ENCODE results near the gene LDB2. TPM values are rescaled to one million over a fixed set of nuclear protein-coding genes. Genes with fewer than 3 reads are reported as not detected.
"Not testable (repeated sequence)": the region's sequence is repeated elsewhere in the genome, so short reads cannot be mapped to it uniquely, and the experiment has no call there.

LDB2 gene
- total RNA-seq, result under 1 TPM in 1 of 2 experiments, not detected in 1; 0.14 TPM

DNA sequence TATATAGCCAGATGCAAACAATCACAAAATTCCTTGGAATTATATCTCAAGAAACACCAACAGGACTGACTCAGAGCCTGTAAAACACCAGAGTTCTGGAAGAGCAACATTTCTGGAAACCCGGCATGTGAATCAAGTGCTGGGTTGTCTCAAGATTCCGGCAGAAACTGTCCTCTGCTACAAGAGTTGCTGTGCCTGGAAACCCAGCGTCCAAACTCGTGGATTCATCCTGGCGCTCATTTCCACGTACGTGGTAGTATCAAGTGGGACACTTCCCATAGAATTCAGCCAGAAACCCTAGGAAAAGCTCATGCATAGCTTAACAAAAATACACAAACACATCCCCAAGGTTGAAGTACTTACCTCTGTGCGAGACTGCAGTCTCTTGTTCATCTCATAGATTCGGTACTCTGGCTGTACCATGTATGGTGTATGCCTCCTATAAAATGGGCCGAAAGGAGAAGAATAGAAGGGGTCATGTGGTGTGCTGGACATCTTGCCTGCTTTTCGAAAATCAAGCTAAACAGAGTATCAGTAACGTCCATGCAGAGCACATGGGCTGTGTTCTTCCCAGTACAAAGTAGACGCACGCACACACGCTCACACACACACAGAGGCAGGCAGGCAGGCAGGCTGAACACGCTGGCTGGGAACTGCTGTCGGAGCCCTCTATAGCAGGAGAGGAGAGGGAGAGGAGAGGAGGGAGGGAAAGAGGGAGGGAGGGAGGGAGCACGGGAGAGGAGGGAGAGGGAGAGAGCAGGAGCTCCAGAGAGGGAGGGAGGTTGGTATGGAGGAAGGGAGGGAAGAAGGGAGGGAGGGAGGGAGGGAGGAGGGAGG lies at the start of gene LDB2:
Gene LDB2, minus strand, starts transcription at position 655 of the 837 bp plus-strand sequence.
- H3K9me3 Mint-ChIP-seq (ENCODE audit: low read depth), result no peaks in the 10 kb centered on the region
- ChIA-PET POLR2A (no interaction called here), CTCF (no interaction called here)
- H3K4me1 Mint-ChIP-seq, result peaks cover 9% of the 10 kb centered on the region
- intact Hi-C loops (cut with DNase I, micrococcal nuclease), result no loop called here
- peak within 1 kb of the TSS; percentile 22 for H3K4me3 Mint-ChIP-seq
- H3K36me3 Mint-ChIP-seq (ENCODE audit: low read depth), result no peaks in the 10 kb centered on the region
- peaks cover 9% of the 10 kb centered on the region for H3K27me3 Mint-ChIP-seq
- DNase-seq, result no peak
- no peak within 1 kb of the TSS for H3K27ac Mint-ChIP-seq
- no peak for ATAC-seq

DNA sequence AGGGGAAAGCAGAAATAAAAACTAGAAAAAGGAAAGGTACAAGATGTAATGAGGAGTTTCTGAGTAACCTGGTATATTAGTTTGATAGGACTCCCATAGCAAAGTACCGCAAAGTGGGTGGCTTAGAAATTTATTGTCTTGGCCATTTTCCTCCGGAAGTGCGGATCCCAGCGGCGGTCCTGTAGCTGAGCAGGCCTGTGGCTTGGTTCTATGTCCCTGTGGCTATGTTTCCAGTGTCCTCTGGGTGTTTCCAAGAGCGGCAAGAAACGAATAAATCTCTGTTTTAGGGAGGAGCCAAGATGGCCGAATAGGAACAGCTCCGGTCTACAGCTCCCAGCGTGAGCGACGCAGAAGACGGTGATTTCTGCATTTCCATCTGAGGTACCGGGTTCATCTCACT lies 44.0 kb upstream of the LDB2 start:
- no peak overlapping the region for H3K4me3 Mint-ChIP-seq
- H3K27me3 Mint-ChIP-seq, result peaks cover 7% of the 10 kb centered on the region
- no peak for DNase-seq
- ChIA-PET CTCF (no interaction called here), POLR2A (no interaction called here)
- no peaks in the 10 kb centered on the region for H3K9me3 Mint-ChIP-seq (ENCODE audit: low read depth)
- no peak for ATAC-seq
- intact Hi-C loops (cut with DNase I, micrococcal nuclease), result no loop called here
- no peaks in the 10 kb centered on the region for H3K4me1 Mint-ChIP-seq
- no peak overlapping the region for H3K27ac Mint-ChIP-seq
- no peaks in the 10 kb centered on the region for H3K36me3 Mint-ChIP-seq (ENCODE audit: low read depth)

DNA sequence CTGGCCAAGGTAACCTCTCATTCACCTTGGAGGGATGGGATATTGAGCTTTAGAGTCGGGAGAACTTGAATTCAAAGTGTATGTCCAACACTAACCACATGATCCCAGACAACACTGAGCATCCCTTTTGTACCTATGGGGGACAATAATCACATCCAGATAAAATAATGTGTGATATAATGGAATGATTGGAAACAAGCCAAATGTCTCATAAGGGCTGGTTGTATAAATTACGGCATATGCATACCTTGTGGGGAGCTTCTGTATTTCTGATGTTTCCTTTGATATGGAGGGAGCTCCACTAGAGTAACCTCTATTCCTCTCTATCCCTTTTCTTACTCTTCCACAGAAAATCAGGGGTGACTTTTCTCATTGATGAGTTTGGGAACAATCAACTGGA lies 40.7 kb upstream of the LDB2 start:
- Mint-ChIP-seq H3K36me3 (ENCODE audit: low read depth) (no peaks in the 10 kb centered on the region), H3K27me3 (peaks cover 7% of the 10 kb centered on the region), H3K4me3 (no peak overlapping the region), H3K27ac (no peak overlapping the region), H3K4me1 (no peaks in the 10 kb centered on the region), H3K9me3 (ENCODE audit: low read depth) (no peaks in the 10 kb centered on the region)
- no peak for DNase-seq
- no peak for ATAC-seq
- ChIA-PET POLR2A (no interaction called here), CTCF (no interaction called here)
- intact Hi-C loops (cut with DNase I, micrococcal nuclease), result no loop called here

DNA sequence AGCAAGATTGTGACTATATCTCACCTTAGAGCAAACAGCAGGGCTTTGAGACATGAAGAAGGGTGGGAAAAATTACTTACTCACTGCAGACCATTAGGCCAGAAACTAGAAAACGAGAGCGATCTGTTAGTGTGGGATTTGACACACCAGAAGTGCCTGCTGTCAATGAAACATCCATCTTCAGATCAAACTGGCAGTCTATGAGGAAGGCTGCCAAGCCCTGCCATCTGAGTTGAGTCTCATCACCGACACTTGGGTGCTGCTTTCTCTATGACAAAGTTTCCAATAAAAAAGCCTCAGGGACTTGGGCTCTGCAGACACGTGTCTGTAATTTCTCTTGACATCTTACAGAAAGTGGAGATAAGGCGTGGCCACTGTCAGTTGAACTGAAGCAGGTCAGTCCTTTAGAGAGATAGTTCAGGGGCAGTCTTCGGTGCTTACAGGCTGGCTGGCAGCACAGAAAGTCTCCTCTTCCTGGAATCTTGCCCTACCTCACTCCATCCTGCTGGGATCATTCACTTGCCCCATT lies 40.1 kb upstream of the LDB2 start:
- DNase-seq (no peak), ATAC-seq (no peak)
- CTCF ChIA-PET, result no interaction called here
- POLR2A ChIA-PET, result no interaction called here
- Mint-ChIP-seq H3K27ac (no peak overlapping the region), H3K36me3 (ENCODE audit: low read depth) (no peaks in the 10 kb centered on the region), H3K4me1 (no peaks in the 10 kb centered on the region), H3K27me3 (peaks cover 7% of the 10 kb centered on the region), H3K4me3 (no peak overlapping the region), H3K9me3 (ENCODE audit: low read depth) (no peaks in the 10 kb centered on the region)
- intact Hi-C loops (cut with DNase I, micrococcal nuclease), result no loop called here

DNA sequence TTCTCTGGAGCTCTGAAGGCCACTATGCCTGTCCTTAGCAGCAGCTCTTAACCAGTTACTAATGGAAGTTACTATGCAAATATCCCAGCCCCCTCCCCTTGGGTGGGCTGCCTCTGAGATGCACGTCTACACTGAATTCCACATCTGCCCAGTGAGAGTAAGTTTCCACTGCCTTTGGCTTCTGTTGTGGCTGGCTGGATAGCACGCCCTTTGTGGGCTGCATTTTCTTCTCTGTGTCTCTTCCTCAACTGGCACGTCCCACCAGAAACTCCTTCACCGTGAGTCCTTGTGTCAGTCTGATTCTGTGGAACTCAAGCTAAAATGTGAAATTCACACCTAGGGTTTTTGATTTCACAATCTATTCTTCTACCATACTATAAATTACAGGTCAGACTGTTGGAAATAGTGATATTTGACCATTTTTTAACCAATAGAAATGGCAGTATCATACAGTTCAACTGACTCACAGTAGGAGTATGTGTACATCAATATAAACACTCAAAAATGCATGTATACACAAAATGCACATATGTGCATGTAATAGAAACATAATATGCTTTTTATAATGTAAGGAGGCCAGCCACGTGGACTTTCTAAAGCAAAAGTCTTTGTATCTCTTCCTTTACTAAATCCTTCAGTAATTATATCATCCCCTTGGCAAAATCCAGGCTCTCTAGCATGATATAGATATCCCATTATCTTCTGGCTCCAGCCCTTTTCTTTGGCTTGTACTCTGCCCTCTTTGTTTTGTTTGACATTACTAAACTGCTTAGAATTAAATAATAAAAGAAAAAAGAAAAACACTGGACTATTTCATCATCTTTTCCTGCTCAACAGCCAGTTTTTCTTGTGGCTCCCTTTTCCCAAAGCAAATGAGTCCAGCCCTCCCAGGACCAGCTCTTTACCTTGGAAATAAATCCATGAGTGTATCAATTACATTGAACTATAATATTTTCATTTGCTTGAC lies 33.2 kb upstream of the LDB2 start:
- ATAC-seq, result no peak
- Mint-ChIP-seq H3K36me3 (ENCODE audit: low read depth) (no peaks in the 10 kb centered on the region), H3K4me3 (no peak overlapping the region), H3K27ac (no peak overlapping the region), H3K27me3 (peaks cover 9% of the 10 kb centered on the region), H3K4me1 (no peaks in the 10 kb centered on the region), H3K9me3 (ENCODE audit: low read depth) (no peaks in the 10 kb centered on the region)
- CTCF ChIA-PET, result interaction anchor here (0.6 kb wide), 1 partner anchor 38 kb away, joined by 9 read pairs; no protein-coding TSS in a partner anchor
- POLR2A ChIA-PET, result interaction anchor here (1.1 kb wide), 1 partner anchor 9 kb away, joined by 4 read pairs; no protein-coding TSS in a partner anchor
- intact Hi-C loops (cut with DNase I, micrococcal nuclease), result no loop called here
- no peak for DNase-seq

DNA sequence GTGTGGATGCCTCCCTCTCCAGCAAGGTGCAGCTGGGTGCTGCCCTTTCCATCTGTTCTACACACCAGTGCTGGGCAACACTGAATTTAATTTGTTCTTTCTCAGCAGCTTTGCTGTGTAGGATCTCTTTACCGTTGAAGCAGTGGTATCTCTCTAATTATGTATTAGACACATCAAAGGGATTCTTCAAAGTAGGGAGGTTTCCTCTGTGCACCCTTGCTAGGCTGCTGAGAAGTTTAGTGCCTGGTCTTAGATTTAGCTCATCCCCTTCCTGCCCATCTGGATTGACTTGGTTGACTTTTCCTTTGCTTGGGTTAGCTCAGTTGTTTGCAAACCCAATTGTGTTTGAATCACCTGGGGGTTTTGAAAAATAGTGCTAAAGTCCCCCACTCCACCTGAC lies 27.8 kb upstream of the LDB2 start:
- Mint-ChIP-seq H3K27me3 (peaks cover 6% of the 10 kb centered on the region), H3K4me3 (no peak overlapping the region), H3K9me3 (ENCODE audit: low read depth) (no peaks in the 10 kb centered on the region), H3K27ac (no peak overlapping the region), H3K36me3 (ENCODE audit: low read depth) (no peaks in the 10 kb centered on the region), H3K4me1 (no peaks in the 10 kb centered on the region)
- ATAC-seq (no peak), DNase-seq (no peak)
- intact Hi-C loops (cut with DNase I, micrococcal nuclease), result no loop called here
- CTCF ChIA-PET, result interaction anchor here (1.8 kb wide), 1 partner anchor 10 kb away, joined by 12 read pairs; no protein-coding TSS in a partner anchor
- POLR2A ChIA-PET, result interaction anchor here (0.8 kb wide), 1 partner anchor 918 kb away, joined by 3 read pairs; no protein-coding TSS in a partner anchor

DNA sequence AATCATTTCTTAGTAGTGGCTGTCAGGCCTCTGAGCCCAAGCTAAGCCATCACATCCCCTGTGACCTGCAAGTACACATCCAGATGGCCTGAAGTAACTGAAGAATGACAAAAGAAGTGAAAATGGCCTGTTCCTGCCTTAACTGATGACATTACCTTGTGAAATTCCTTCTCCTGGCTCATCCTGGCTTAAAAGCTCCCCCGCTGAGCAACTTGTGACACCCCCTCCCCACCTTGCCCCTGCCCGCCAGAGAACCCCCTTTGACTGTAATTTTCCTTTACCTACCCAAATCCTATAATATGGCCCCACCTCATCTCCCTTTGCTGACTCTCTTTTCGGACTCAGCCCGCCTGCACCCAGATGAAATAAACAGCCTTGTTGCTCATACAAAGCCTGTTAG lies 20.3 kb upstream of the LDB2 start:
- H3K36me3 Mint-ChIP-seq (ENCODE audit: low read depth); DNase-seq; ATAC-seq; H3K4me1 Mint-ChIP-seq; POLR2A ChIA-PET; H3K27me3 Mint-ChIP-seq; H3K4me3 Mint-ChIP-seq; CTCF ChIA-PET; H3K9me3 Mint-ChIP-seq (ENCODE audit: low read depth); H3K27ac Mint-ChIP-seq: not testable (repeated sequence)
- intact Hi-C loops (cut with DNase I, micrococcal nuclease), result loop anchor here in 1 of 2 experiments (5.0 to 10.0 kb wide), 2 partner anchors 124 to 404 kb away; no protein-coding TSS in a partner anchor

DNA sequence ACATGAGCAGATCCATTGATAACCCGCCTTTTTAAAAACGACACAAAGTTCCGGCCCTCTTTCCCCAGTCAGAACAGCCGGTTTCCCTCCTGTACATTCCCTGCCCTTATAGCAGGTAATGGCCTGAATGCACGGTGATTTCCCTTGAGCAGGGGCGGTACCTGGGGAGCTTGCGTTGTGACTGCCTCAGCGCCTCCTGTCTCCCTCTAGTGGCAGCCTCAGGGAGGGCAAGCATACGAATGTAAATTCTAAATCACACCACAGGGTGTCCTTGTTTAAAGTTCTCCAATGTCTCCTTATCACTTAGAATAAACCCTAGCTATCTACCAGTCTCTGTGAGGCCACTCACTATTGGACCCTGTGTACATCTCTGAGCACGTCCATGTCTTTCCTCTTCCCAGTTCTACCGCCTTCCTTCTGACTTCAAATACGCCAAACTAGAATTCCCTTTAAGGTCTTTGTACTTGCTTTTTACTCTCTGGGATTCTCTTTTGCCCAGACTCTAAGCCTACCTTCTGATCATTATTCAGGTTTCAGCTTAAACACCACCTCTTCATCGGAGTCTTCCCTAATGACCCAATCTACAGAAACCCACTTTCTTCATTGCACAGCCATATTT lies 18.4 kb upstream of the LDB2 start:
- peak; percentile 88 for DNase-seq
- Mint-ChIP-seq H3K4me1 (no peaks in the 10 kb centered on the region), H3K27ac (no peak overlapping the region), H3K9me3 (ENCODE audit: low read depth) (no peaks in the 10 kb centered on the region), H3K4me3 (no peak overlapping the region), H3K27me3 (no peaks in the 10 kb centered on the region), H3K36me3 (ENCODE audit: low read depth) (no peaks in the 10 kb centered on the region)
- intact Hi-C loops (cut with DNase I, micrococcal nuclease), result loop anchor here (1.0 to 10.0 kb wide), 7 partner anchors 24 to 626 kb away; no protein-coding TSS in a partner anchor
- CTCF ChIA-PET, result interaction anchor here (0.5 to 2.3 kb wide), 25 partner anchors 9 to 558 kb away, joined by 3 to 14 read pairs (median 3); no protein-coding TSS in a partner anchor
- POLR2A ChIA-PET, result no interaction called here
- peak; percentile 97 for ATAC-seq

DNA sequence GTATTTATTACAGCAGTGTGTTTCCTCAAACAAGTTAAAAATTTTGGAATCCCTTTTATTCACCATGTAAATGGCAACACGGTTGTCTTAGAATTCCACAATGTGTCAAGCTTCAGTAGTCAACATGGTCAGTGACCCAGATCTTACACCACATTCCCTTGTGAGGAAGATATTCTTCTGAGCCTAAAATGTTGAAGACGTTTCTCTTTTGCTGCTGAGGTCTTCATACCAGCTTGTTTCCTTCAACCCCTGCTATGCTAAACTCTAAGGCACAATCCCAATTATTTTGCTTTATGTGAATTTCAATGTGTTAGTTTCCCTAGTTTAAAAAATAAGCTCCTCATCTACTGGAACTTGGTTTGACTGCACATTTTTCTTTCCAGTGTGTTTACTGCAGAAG lies 17.6 kb upstream of the LDB2 start:
- Mint-ChIP-seq H3K4me3 (no peak overlapping the region), H3K4me1 (no peaks in the 10 kb centered on the region), H3K36me3 (ENCODE audit: low read depth) (no peaks in the 10 kb centered on the region), H3K27ac (no peak overlapping the region), H3K27me3 (no peaks in the 10 kb centered on the region), H3K9me3 (ENCODE audit: low read depth) (no peaks in the 10 kb centered on the region)
- intact Hi-C loops (cut with DNase I, micrococcal nuclease), result loop anchor here (1.0 to 10.0 kb wide), 6 partner anchors 23 to 625 kb away; no protein-coding TSS in a partner anchor
- POLR2A ChIA-PET, result no interaction called here
- CTCF ChIA-PET, result interaction anchor here (0.5 to 2.3 kb wide), 26 partner anchors 10 to 885 kb away, joined by 3 to 14 read pairs (median 4); no protein-coding TSS in a partner anchor
- DNase-seq (no peak), ATAC-seq (no peak)

DNA sequence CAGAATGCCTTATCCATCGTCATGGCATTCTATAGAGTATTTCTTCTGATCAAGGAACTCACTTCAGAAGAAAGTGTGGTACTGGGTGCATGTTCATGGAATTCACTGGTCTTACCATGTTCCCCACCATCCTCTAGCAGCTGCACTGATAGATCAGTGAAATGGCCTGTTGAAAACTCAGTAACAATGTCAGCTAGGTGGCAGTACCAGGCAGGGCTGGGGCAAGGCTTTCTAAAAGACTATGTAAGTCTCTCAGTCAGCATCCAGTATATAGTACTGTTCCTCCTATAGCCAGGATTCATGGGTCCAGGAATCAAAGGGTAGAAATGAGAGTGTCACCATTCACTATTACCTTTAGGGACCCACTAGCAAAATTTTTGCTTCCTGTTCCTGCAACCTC lies 15.8 kb upstream of the LDB2 start:
- Mint-ChIP-seq H3K9me3 (ENCODE audit: low read depth) (no peaks in the 10 kb centered on the region), H3K27ac (no peak overlapping the region), H3K4me1 (no peaks in the 10 kb centered on the region), H3K36me3 (ENCODE audit: low read depth) (no peaks in the 10 kb centered on the region), H3K4me3 (no peak overlapping the region), H3K27me3 (no peaks in the 10 kb centered on the region)
- DNase-seq (peak; percentile 9), ATAC-seq (no peak)
- intact Hi-C loops (cut with DNase I, micrococcal nuclease), result loop anchor here in 1 of 2 experiments (10.0 kb wide), 1 partner anchor 119 kb away; no protein-coding TSS in a partner anchor
- POLR2A ChIA-PET, result no interaction called here
- CTCF ChIA-PET, result no interaction called here

DNA sequence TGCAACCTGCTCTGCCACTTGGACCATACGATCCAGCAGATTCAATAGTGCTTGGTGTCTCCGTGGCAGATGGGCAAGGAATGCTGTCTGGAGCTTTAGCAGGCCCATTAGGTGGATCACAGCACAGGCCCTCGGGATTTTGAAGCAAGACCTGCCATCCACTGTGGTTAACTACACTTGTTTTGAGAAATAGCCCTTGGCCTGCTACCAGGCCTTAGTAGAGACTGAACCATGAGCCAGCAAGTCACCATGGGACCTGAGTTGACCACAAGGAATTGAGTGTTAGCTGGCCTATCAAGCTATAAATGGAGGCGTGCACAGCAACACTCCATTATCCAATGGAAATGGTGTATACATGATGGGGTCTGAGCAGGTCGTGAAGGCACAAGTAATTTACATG lies 14.5 kb upstream of the LDB2 start:
- ChIA-PET CTCF (interaction anchor here (0.6 kb wide), 3 partner anchors 24 to 1704 kb away, joined by 3 read pairs; no protein-coding TSS in a partner anchor), POLR2A (no interaction called here)
- intact Hi-C loops (cut with DNase I, micrococcal nuclease), result loop anchor here in 1 of 2 experiments (10.0 kb wide), 1 partner anchor 118 kb away; no protein-coding TSS in a partner anchor
- H3K27me3 Mint-ChIP-seq, result no peaks in the 10 kb centered on the region
- DNase-seq, result no peak
- H3K4me3 Mint-ChIP-seq, result no peak overlapping the region
- H3K4me1 Mint-ChIP-seq, result no peaks in the 10 kb centered on the region
- H3K9me3 Mint-ChIP-seq (ENCODE audit: low read depth), result no peaks in the 10 kb centered on the region
- H3K36me3 Mint-ChIP-seq (ENCODE audit: low read depth), result no peaks in the 10 kb centered on the region
- ATAC-seq, result no peak
- no peak overlapping the region for H3K27ac Mint-ChIP-seq

Measured in activated CD4-positive, alpha-beta T cell treated with anti-CD3 and anti-CD28 coated beads for 36 hours (primary cell).